HG03460 (cell line): ENCODE data around the gene ATXN10.

Source experiments
- ATAC-seq: cut with Tn5 transposase; IDR thresholded peaks from one replicate; pipeline ENCODE4 v1.9.1; 2021; ENCODE audit not compliant: unreplicated experiment

Gene ATXN10

DNA sequence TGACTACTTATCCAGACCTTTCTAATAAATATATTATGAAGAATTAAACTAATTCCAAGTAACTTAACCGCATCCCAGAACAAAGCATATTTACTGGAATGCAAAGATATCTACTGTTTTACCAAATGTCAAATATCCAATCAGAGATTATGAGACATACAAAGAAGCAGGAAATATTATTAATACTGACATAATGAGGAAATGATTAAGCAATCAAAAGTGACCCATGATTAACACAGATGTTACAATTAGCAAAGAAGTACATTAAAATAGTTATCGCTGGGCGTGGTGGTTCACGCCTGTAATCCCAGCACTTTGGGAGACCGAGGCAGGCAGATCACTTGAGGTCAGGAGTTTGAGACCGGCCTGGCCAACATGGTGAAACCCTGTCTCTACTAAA lies 200.1 kb downstream of the ATXN10 start:
- no peak for ATAC-seq

DNA sequence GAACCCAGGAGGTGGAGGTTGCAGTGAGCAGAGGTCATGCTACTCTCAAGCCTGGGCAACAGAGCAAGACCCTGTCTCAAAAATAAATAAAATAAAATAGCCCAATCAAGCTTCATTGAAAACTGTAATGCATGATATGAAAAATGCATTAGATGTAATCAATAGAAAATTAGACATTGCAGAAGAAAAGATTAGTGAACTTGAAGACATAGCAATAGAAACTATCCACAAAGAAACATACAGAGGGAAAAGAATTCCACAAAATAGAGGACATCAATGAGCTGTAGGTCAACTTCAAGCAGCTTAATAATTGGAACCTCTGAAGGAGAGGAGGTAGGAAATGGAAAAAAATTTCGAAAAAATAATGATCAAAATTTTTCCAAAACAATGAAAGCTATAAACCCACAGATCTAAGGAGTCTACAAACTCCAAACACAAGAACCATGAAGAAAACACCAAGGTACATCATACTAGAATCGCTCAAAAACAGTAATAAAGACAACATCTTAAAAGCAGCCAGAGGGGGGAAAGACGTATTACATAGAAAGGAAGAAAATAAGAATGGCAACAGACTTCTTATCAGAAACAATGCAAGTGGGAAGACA lies 201.1 kb downstream of the ATXN10 start:
- ATAC-seq: no peak

DNA sequence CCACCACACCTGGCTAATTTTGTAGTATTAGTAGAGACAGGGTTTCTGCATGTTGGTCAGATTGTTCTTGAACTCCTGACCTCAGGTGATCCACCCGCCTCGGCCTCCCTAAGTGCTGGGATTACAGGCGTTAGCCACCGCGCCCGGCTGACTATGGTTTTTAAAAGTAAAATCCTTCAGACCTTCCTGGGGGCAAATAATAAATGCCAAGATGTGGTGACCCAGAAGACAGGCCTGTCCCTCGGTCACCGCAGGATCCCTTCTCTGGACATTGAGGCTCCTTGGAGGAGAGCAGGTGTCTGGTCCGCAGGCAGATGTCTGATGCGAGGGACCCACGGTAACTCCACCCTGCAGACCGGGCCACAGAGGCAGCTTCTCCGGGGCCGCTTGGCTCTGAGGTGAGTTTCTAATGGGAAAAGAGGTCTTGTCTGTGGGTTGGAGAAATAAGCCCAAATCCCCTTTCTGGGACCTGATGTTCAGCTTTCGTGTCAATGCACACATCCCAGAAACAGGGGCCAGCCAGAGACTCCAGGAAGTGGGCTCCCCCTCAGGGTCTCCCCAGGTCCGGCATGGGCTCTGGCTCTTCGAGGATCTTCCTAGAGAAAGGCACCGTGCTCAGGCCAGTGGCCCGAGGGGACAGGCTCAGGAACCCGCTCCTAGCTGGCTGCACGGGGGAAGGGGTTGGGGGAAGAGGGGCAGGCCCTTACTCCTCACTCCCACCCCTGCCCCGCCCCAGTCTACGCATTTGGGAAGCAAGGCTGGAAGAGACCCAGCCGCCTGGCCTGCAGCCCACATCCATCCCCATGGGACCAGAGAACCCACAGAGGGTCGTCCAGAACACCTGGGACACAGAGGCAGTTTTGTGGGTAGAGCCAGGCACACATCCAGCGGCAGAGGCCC lies 204.8 kb downstream of the ATXN10 start:
- ATAC-seq: no peak

DNA sequence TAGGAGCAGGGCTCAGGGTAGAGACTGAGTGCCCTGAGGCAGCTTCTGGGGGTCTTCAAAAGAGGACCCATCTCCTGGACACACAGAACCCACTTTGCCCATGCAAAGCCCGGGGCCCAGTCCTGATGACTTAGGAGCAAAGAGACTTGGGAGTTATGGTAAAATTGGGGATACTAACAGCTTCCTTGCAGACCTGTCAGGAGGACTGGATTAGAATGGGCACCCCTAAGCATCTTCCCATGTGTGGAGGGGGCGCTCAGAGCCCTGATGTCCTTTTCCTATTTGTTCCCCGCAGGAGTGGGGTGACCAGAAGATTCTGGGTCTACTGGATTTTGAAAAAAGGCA lies 205.4 kb downstream of the ATXN10 start:
- ATAC-seq: no peak

DNA sequence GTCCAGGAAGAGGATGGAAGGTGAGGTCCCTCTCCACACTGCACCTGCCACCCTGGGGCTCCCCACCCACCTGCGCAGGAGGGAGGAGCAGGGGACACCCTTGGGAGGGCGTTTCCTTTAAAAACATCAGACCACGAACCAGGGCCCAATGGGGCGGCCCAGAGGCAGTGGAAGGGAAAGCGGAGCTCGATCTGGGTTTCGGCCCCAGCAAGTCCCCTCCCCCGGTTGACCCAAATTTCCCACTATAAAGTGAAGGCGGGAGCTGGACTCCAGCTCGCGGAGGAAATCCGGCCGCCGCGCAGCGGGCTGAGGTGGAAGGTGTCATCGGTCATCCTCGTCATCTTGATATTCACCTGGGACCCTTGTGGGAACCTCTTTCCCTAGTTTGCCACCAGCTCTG lies 206.0 kb downstream of the ATXN10 start:
- ATAC-seq: no peak

DNA sequence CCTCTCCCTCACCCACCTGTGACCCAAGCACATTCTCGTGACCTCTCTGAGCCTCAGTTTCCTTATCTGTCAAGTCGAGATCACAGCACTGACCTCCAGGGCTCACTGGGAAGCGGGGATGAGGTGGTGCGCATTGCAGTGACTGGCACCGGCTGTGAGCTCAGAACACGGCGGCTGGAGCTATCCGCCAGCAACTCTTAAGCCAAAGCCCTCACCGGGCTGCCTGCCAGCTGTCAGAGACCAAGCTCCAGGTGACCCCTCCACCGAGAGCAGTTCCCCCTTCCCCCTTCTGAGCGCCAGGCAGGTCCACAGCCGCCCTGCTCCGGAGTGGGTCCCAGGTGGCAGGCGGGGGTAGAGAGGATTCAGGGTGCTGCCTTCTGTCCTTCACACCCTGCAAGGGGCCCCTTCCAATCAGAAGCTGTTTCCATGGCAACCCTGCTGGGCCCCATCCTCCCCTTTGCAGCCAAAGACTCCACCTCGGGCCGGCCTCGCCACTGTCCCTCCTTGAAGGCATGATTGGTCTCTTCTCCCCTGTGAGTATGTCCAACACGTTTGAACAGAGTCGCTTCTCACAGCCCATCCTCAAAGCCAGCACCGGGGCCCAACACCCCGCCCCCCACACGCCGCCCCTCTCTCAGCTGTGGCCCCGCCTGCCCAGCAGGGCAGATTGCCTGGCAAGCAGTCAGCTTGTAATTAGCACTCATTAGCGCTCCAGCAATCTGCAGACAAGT lies 206.6 kb downstream of the ATXN10 start:
- ATAC-seq: no peak

DNA sequence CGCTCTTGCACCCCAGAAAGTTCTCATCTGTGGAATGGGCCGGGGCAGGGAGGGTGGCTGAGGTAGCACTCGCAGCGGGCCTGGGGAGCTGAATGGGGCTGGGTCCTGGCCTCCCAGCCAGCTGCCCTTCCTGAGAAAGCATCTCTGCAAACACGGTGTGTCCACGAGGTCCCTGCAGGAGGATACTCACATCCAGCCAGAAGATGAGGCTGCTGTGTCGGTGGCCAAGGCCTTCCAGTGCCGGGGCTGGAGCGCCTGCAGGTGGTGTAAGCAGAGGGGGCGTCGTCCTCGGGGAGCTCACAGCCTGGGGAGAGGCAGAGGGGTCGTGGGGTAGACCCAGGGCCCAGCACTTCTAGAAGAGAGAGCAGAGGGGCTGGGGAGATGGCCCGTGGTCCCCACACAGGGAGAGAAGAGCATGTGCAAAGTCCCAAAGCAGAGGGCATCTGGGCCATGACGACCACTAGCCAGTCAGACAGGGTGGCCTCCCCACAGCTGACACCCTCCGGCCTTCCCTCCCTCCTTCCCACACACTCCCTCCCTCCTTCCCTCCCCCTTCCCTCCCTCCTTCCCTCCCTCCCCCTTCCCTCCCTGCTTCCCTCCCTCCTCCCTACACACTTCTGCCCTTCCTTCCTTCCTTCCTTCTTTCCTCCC lies 207.4 kb downstream of the ATXN10 start:
- no peak for ATAC-seq

DNA sequence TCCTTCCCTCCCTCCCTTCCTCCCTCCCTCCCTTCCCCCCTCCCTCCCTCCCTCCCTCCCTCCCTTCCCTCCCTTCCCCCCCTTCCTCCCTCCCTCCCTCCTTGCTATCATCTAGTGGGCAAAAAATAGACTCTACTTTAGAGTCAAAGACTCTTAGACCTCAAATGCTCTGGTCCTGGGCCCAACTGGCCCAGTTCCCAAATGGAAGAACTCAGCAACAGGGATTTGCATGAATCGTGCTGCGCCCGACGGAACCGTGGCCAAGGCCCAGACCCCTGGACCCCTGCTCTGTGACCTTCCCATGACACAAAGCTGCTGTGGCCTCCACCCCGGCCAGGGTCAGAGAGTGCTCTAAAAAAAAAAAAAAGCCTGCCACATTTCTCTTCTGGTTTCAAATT lies 207.9 kb downstream of the ATXN10 start:
- no peak for ATAC-seq

DNA sequence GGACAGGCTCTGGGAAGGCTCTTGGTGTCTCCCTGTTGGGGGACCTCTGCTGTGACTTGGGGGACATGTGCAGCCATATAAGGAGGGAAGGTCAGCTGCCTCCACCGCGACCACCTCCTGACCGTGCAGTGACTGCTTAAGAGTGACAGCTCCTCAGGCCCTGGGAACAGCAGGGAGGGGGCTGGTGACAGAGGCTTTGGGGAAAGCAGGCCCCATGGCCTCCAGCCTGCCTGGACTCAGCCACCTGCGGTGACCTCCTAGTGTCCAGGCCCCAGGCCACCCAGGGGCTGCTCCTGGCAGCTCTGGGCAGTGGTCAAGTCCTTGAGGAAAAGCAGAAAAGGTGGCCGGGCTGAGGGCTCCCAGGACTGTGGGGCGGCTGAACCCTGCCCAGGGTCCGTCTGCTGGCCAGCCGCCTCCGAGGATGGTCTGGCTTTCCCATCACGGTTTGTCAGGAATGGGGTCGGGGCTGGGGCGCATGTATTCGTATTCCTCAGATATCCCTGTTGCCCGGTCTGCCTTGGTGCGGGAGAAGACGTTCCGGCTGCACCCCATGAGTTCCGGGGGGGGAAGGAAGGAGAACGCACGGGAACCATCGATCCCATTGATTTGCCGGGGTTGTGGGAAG lies 208.6 kb downstream of the ATXN10 start:
- ATAC-seq: no peak

DNA sequence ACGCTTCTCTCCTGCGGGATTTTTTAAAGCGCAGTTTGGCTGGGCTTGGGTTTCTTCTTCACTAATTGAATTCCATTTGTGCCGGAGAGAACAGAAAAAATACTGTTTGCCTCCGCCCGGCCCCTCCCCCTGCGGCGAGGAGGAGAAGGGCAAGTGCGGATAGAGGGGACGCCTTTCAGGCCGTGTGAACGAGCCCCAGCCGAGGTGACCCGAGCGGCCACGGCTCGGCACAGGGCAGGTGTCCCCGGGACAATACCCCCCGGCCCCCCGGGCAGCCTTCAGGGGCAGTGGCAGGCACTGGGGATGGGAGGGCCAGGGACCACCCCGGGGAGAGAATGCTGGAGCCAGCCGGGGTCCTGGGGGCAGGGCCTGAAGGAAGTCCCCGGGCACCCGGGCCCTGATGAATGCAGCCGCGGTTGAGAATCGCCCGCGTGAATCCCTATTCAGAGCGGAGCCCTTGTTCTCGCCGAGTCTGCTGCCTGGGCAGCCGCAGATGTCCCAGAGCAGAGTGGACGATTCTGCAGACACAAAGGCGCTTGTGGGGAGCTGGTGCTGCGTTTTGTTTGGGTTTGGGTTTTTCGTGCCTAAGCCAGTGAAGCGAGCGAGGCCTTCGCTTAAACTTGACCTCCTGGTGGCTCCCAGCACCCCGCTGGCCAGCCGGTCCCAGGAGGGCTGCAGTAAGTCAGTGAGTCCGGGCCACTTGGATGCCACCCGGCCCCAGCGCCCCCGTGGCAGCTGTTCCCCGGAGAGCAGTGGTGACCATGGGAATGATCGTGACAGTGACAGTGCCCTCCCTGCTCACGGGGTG lies 209.3 kb downstream of the ATXN10 start:
- ATAC-seq: no peak

DNA sequence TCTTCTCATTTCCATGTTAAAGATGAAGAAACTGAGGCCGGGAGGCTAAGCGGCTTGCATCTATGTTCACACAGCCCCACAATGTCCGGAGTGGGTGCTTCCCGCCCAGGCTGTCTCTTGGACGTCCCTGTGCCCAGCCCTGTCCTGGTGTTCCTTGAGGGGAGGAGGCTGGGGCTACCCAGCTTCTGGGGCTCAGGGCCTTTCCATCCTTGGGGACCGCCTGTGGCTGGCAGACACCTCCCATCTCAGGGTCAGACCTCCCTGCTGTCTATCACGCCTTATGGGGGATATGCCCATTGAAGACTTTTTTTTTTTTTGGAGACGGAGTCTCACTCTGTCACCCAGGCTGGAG lies 209.9 kb downstream of the ATXN10 start:
- ATAC-seq: no peak

DNA sequence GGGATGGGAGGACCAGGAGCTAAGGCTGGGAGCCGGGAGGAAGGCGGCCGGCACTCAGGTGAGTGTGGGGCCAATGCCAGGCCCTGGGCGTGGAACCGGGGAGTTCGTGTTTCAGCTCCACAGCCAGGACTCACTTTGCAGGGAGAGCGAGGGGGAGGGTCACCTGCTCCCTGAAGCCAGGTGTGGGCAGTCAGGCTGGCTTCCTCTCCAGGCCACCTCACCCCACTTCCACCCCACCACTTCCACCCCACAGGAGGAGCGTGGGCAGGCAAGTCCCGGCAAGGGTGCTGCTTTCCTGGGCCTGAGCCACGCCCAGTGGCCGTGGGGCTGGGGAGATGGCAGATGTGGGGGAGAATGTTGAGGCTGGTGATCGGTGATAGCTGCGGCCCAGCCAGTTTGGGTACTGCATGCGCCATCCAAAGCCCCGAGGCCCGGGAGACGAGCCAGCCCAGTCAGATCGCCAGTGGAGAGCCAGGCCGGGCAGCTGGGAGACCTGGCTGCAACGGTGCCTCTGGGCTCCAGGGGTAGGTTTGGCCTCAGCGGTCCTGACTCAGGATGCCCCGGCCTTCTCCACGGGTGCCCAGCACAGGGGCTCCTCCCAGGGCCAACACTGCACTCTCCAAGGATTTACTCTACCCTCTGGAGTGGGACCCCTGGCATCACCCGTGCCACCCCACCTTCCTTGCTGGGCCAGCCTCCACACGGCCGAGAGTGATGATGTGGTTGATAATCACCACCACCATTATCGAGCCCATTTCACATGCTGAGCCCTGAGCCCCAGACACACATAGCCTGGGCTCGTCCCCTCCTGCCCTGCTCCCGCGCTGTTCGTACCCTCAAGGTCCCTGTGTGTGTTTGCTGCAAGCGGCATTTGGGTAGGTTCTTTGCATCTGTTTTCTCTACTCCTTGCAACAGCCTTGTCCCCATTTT lies 211.5 kb downstream of the ATXN10 start:
- no peak for ATAC-seq

DNA sequence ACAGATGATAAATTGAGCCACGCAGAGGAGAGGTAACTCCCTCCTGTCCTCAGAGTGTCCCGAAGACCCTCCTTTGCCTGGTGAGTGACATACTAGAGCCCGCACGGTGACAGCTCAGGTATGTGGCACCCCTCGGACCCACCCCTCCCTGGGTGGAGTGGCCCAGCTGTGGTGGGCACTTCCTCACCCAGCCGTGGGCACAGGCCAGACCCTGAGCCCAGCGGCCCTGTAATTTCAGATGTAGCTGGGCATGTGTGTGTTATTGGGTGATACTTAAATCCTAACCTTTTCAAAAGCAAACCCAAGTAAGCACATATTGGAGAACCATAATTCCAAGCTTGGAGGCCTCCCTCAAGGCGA lies 212.2 kb downstream of the ATXN10 start:
- no peak for ATAC-seq

DNA sequence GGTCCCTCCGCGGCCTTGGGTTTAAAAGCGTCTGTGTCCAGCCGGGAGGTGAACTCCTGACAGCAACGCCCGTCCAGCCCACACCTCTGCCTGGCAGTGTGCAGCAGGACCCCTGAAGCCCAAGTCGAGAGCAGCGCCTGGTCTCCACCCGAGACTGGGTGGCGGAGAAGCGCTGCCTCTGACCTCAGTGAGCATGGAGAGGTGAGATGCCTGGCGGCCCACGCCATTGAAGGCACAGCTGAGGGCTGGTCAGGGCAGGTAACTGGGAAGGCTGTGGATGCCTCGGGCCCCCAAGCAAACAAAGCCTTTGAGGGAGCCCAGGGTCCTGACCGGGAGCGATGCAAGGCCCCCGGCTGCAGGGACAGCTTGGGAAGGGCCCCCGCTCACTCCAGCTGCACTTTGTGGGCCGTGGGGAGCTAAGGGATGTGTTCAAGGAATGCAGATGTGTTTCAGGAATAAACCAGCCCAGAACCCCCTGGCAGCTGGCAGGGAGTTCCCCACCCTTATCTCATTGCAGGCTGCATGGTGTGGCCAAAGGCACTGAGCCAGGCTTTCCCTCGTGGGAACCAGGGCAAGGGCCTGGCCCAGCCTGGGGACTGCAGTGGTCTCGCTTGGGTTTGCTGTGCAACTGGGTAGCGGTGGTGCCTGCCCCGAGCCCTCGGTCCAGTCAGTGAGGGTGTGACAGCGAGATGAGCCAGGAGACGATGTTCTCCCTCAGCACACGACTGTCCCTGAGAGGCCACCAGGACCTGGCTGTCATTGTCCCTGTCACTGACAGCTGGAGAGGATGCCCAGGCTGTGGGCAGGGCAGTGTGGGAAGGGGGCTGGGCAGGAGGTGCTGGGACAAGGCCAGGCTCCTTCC lies 212.8 kb downstream of the ATXN10 start:
- ATAC-seq: no peak

DNA sequence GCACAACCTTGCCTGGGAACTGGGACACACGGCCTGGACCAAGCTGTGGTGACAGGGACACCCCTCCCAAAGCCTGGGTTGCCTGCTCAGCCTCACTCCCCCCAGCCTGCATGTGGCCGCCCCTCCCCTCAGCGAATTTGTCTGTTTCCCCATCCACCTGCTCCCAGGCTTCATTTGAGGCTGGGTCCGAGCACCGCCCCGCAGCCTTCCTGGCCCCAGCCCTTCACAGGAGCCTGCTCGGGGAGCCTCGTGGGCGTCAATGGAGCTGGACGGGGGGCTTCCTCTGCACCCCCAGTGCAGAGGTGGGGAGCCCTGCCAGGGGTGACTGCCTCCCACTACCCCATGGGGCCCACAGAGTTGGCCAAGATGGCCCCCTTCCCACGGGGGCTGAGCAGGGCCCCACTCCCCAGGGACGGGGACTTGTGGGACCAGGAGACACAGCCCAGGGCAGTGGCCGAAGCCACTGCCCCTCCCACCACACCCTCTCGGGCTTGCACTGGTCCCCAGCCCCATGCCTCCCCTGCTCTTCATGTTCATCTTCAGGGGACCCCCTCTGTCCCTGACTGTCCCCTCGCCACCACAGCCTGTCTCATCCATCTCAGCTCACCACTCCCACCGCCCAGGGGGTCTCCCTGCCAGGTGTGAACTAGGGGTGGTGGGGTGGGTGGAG lies 213.7 kb downstream of the ATXN10 start:
- ATAC-seq: no peak

DNA sequence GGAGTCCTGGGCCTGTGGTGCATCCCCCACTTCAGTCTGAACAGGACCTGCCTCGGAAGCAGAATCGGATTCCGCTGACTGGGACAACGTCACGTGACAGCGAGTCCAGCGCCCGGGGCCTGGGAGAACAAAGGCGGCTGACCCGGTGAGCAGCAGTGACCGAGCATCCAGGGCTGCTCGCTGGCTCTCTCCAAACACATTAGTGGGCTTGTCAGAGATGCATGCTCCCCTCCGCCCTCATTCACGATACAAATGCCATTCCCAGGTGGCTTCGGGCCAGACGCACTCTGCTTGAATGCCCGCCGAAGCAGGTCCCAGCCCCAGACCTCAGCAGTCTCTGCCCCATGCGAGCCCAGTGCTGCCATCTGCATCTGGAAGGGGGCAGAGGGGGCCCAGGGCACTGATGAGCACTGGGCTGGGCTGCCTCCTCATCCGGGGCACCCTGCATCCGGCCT lies 214.3 kb downstream of the ATXN10 start:
- no peak for ATAC-seq

DNA sequence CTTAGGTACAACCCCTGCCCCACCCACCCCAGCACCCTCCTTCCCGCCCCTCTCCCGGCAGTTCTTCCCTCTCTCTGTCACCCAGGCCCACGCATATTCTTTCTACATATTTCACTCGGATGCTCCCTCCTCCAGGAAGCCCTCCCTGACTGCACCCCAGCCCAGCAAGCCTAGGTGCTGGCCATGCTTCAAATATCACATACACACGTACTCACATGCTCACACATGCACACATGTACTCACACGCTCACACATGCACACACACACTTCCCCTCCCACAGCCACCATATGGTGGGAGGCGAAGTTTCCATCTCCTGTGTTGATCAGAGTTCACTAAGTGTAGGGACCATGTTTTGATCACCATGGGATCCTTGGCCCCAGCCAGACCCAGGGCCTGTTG lies 214.9 kb downstream of the ATXN10 start:
- ATAC-seq: no peak
